H9 (cell line): Measurements from ENCODE around the gene LRRC45. TPM values are rescaled to one million over a fixed set of nuclear protein-coding genes. Genes with fewer than 3 reads are reported as not detected.

ENCODE experiments used
- DNase-seq: peaks from one replicate; pipeline ENCODE4 v3.0.0-alpha.2; 2017
- H2AFZ ChIP-seq: one replicate; pipeline ENCODE4 v1.6.1; 2013; ENCODE audit warnings: mild to moderate bottlenecking, low read length, control low read depth, moderate library complexity
- H2AK5ac ChIP-seq: 2 replicates; pipeline ENCODE4 v1.6.1; 2013; ENCODE audit warnings: low read length, control low read depth, mixed read lengths; ENCODE audit not compliant: insufficient read length
- H2BK120ac ChIP-seq: one replicate; pipeline ENCODE4 v1.6.1; 2013; ENCODE audit warnings: low read depth, mild to moderate bottlenecking, low read length, control low read depth, inconsistent platforms; ENCODE audit not compliant: poor library complexity, severe bottlenecking
- H2BK12ac ChIP-seq: 2 replicates; pipeline ENCODE4 v1.6.1; 2013; ENCODE audit warnings: low read length, control low read depth, mixed read lengths, low read depth; ENCODE audit not compliant: insufficient read length
- H2BK15ac ChIP-seq: 2 replicates; pipeline ENCODE4 v1.6.1; 2013; ENCODE audit warnings: low read depth, low read length, control low read depth
- H2BK20ac ChIP-seq: one replicate; pipeline ENCODE4 v1.6.1; 2013; ENCODE audit warnings: low read depth, mild to moderate bottlenecking, low read length, control low read depth, inconsistent platforms; ENCODE audit not compliant: poor library complexity, severe bottlenecking
- H2BK5ac ChIP-seq: 2 replicates; pipeline ENCODE4 v1.6.1; 2013; ENCODE audit warnings: low read length, control low read depth, mixed read lengths; ENCODE audit not compliant: insufficient read length
- H3K14ac ChIP-seq: 2 replicates; pipeline ENCODE4 v1.6.1; 2013; ENCODE audit warnings: low read length, control low read depth; ENCODE audit not compliant: insufficient read depth
- H3K18ac ChIP-seq: 2 replicates; pipeline ENCODE4 v1.6.1; 2013; ENCODE audit warnings: low read depth, mild to moderate bottlenecking, mixed read lengths, low read length, control low read depth; ENCODE audit not compliant: insufficient read length
- H3K23ac ChIP-seq: 2 replicates; pipeline ENCODE4 v1.6.1; 2013; ENCODE audit warnings: low read length, control low read depth, mixed read lengths, low read depth; ENCODE audit not compliant: insufficient read length
- H3K23me2 ChIP-seq: 2 replicates; pipeline ENCODE4 v1.6.1; 2013; ENCODE audit warnings: low read depth, mild to moderate bottlenecking, mixed read lengths, low read length, control low read depth; ENCODE audit not compliant: insufficient read length, poor library complexity, severe bottlenecking
- H3K27ac ChIP-seq: 2 replicates; pipeline ENCODE4 v1.5.1; 2013; ENCODE audit warnings: low read length, control low read depth, mixed read lengths, low read depth; ENCODE audit not compliant: insufficient read length
- H3K27me3 ChIP-seq: 2 replicates; pipeline ENCODE4 v1.6.1; 2013; ENCODE audit warnings: low read length, control low read depth, inconsistent platforms; ENCODE audit not compliant: insufficient read depth
- H3K4ac ChIP-seq: 2 replicates; pipeline ENCODE4 v1.6.1; 2013; ENCODE audit warnings: low read depth, mild to moderate bottlenecking, control low read depth, inconsistent platforms, low read length, moderate library complexity
- H3K4me1 ChIP-seq: 2 replicates; pipeline ENCODE4 v1.6.1; 2013; ENCODE audit warnings: low read length, control low read depth, inconsistent platforms; ENCODE audit not compliant: insufficient read depth
- H3K4me2 ChIP-seq: 2 replicates; pipeline ENCODE4 v1.6.1; 2013; ENCODE audit warnings: low read length, control low read depth, mixed read lengths; ENCODE audit not compliant: insufficient read length, insufficient read depth
- H3K56ac ChIP-seq: 2 replicates; pipeline ENCODE4 v1.6.1; 2013; ENCODE audit warnings: low read depth, mild to moderate bottlenecking, mixed read lengths, low read length, control low read depth; ENCODE audit not compliant: insufficient read length
- H3K79me1 ChIP-seq: 2 replicates; pipeline ENCODE4 v1.6.1; 2013; ENCODE audit warnings: low read depth, mild to moderate bottlenecking, moderate library complexity, low read length, control low read depth, inconsistent platforms; ENCODE audit not compliant: insufficient read depth, poor library complexity, severe bottlenecking
- H3K79me2 ChIP-seq: 2 replicates; pipeline ENCODE4 v1.6.1; 2013; ENCODE audit warnings: low read length, control low read depth, inconsistent platforms; ENCODE audit not compliant: insufficient read depth
- H3K9ac ChIP-seq: 2 replicates; pipeline ENCODE4 v1.6.1; 2013; ENCODE audit warnings: low read length, control low read depth, mixed read lengths; ENCODE audit not compliant: insufficient read length; ENCODE audit errors: extremely low read depth
- H3K9me3 ChIP-seq: one replicate; pipeline ENCODE4 v1.6.1; 2013; ENCODE audit warnings: low read depth, low read length, inconsistent platforms; ENCODE audit not compliant: control insufficient read depth
- H3T11ph ChIP-seq: one replicate; pipeline ENCODE4 v1.6.1; 2013; ENCODE audit warnings: mild to moderate bottlenecking, low read length, control low read depth, inconsistent platforms
- H4K20me1 ChIP-seq: one replicate; pipeline ENCODE4 v1.6.1; 2013; ENCODE audit not compliant: control insufficient read depth, insufficient read length, insufficient read depth
- H4K5ac ChIP-seq: 2 replicates; pipeline ENCODE4 v1.6.1; 2013; ENCODE audit warnings: low read depth, mild to moderate bottlenecking, mixed read lengths, low read length, control low read depth; ENCODE audit not compliant: insufficient read length
- H4K8ac ChIP-seq: replicated peaks from 2 replicates; pipeline ENCODE4 v1.6.1; 2013; ENCODE audit warnings: low read length, control low read depth, mixed read lengths, low read depth; ENCODE audit not compliant: insufficient read length
- H4K91ac ChIP-seq: 2 replicates; pipeline ENCODE4 v1.6.1; 2013; ENCODE audit warnings: low read depth, mild to moderate bottlenecking, moderate library complexity, mixed read lengths, low read length, control low read depth; ENCODE audit not compliant: insufficient read length
- H3K27ac Mint-ChIP-seq, 3 experiments: 2 replicates in 2 of 3; 3 replicates in 1 of 3; pipeline ENCODE4 v1.8.0; 2020 to 2021; ENCODE audit warnings: mixed read lengths in 3 of 3, mild to moderate bottlenecking in 1 of 3, moderate library complexity in 1 of 3
- H3K27me3 Mint-ChIP-seq: 2 replicates; pipeline ENCODE4 v1.8.0; 2021; ENCODE audit warnings: low read depth, mild to moderate bottlenecking, moderate library complexity, mixed read lengths
- H3K36me3 Mint-ChIP-seq, 3 experiments: 2 replicates in 2 of 3; 3 replicates in 1 of 3; pipeline ENCODE4 v1.8.0; 2020 to 2021; ENCODE audit warnings: low read depth in 3 of 3, mixed read lengths in 3 of 3; ENCODE audit not compliant: insufficient read depth in 1 of 3
- H3K4me1 Mint-ChIP-seq, 2 experiments: 2 replicates each; pipeline ENCODE4 v1.8.0; 2020; ENCODE audit warnings: mixed read lengths in 2 of 2
- H3K4me3 Mint-ChIP-seq, 2 experiments: 2 replicates in 1 of 2; 3 replicates in 1 of 2; pipeline ENCODE4 v1.8.0; 2020 to 2021; ENCODE audit warnings: mild to moderate bottlenecking in 2 of 2, mixed read lengths in 2 of 2, moderate library complexity in 1 of 2
- H3K9me3 Mint-ChIP-seq, 2 experiments: 2 replicates in 1 of 2; 3 replicates in 1 of 2; pipeline ENCODE4 v1.8.0; 2020; ENCODE audit warnings: mild to moderate bottlenecking in 2 of 2, mixed read lengths in 2 of 2, moderate library complexity in 1 of 2
- CTCF ChIP-seq: fragments of 200-600 bp; sonication (generic); conservative IDR thresholded peaks from 3 replicates; pipeline ENCODE4 v1.8.0; 2021; ENCODE audit warnings: antibody characterized with exemption, mild to moderate bottlenecking
- WGBS: extraction: QIAGEN DNeasy Blood & Tissue Kit; methylation state at CpG from one replicate; pipeline ENCODE4 v1.1.7; 2013; ENCODE audit warnings: missing lambda C conversion rate, low lambda C conversion rate, mixed read lengths; ENCODE audit not compliant: insufficient read length; ENCODE audit errors: extremely low coverage; 5-methylcytosine and 5-hydroxymethylcytosine counted together
- total RNA-seq: library from RNA; stranded (reverse); gene quantifications from 2 replicates; pipeline ENCODE4 v1.2.1, GENCODE V29; 2021

LRRC45 gene
- total RNA-seq, 1 experiment from 2014 or later, result 28.7 TPM

DNA sequence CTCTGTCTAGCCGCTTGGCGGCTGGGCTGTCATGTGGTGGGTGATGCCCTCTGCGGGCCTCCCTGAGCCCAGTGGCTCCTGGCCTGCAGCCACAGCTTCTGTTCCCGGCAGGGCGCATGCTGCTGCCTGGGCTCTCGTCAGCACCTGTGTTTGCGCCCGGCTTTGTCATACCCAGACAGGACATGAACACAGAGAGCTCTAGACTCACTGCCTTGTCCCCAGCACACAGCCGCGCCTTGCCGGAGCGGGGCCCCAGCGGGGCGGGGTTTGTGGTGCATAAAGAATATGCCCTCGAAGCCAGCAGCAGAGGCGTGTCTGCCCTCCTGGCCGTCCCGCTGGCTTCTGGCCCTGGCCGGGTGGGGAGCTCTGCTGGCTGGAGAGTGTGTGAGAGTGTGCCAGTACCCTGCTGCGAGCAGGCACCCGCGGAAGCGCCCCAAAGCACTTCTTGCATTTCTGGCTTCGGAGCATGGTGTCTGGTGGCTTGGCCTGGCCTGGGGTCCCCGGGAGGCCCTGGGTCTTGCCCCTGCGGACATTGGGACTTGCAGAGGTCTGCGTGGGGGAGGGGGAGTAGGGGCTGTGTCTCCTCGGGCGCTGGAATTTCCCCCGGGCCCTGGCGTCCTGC lies 31.3 kb upstream of the LRRC45 start:
- H3K27ac ChIP-seq, result no peak overlapping the region
- no peaks in the 10 kb centered on the region for H4K20me1 ChIP-seq
- no peak overlapping the region for H2BK120ac ChIP-seq
- no peak overlapping the region for H2AFZ ChIP-seq
- no peaks in the 10 kb centered on the region for H3K79me1 ChIP-seq
- no peaks in the 10 kb centered on the region for H3K27me3 ChIP-seq
- no peak overlapping the region for H2BK12ac ChIP-seq
- TF ChIP-seq CTCF, result no peak
- H3K79me2 ChIP-seq, result no peaks in the 10 kb centered on the region; the same call in 1 of the 2 replicates
- no peaks in the 10 kb centered on the region for H3K9me3 ChIP-seq
- H3K23me2 ChIP-seq, result no peaks in the 10 kb centered on the region
- H4K91ac ChIP-seq, result no peak overlapping the region
- H2AK5ac ChIP-seq, result no peak overlapping the region
- H3K9ac ChIP-seq, result no peak overlapping the region
- H3K4me1 ChIP-seq, result no peaks in the 10 kb centered on the region; the same call in 1 of the 2 replicates
- H3K4me2 ChIP-seq, result no peak overlapping the region
- DNase-seq, result peak; percentile 76
- H3K4ac ChIP-seq, result no peak overlapping the region
- H3K23ac ChIP-seq, result no peak overlapping the region
- H2BK15ac ChIP-seq, result no peak overlapping the region
- no peak overlapping the region for H3K14ac ChIP-seq
- no peak overlapping the region for H3T11ph ChIP-seq
- H4K5ac ChIP-seq, result no peak overlapping the region
- H3K56ac ChIP-seq, result no peak overlapping the region
- no CpG with 5 or more reads among the region's 31 CpGs for WGBS
- Mint-ChIP-seq H3K4me3 (no peak overlapping the region; a peak in 1 of 5 replicates), H3K27ac (peak overlapping the region in 1 of 3 experiments; percentile 40; a peak in 1 of 7 replicates), H3K36me3 (peaks cover 0 to 24% (median 15%) of the 10 kb centered on the region in 3 experiments; a peak in 6 of 7 replicates), H3K27me3 (no peaks in the 10 kb centered on the region), H3K4me1 (peaks cover 21 to 37% of the 10 kb centered on the region in 2 experiments), H3K9me3 (no peaks in the 10 kb centered on the region)
- no peak overlapping the region for H3K18ac ChIP-seq
- H4K8ac ChIP-seq, result no peak overlapping the region
- H2BK5ac ChIP-seq, result no peak overlapping the region
- no peak overlapping the region for H2BK20ac ChIP-seq
